IMR-90 (cell line): Measurements from ENCODE around the gene SLC39A2. TPM values are rescaled to one million over a fixed set of nuclear protein-coding genes. Genes with fewer than 3 reads are reported as not detected.

Experiments used
- ATAC-seq: fragments of 200-7000 bp; cut with Tn5 transposase; 2 replicates; pipeline ENCODE4 v1.9.1; 2020; ENCODE audit warnings: low read depth, mild to moderate bottlenecking, moderate library complexity
- BruUV-seq: library from RNA; stranded (reverse); fragments of 400-500 nt; replicated peaks from 2 replicates; lab custom pipeline; 2021; lab: Mats Ljungman, UMichigan
- CTCF ChIA-PET: fragments of 300-600 bp; formaldehyde crosslinking; extraction: SDS; loops from one replicate; lab custom pipeline; 2021; ENCODE audit warnings: antibody characterized with exemption; lab: Yijun Ruan, JAX
- POLR2A ChIA-PET: fragments of 300-600 bp; sonication (Branson Sonifier 250); formaldehyde crosslinking; loops from one replicate; lab custom pipeline; 2022; ENCODE audit warnings: antibody characterized with exemption; ENCODE audit not compliant: unreplicated experiment; lab: Charles Lee
- DNase-seq: peaks from one replicate; pipeline ENCODE4 v3.0.0; 2013
- H2AFZ ChIP-seq: replicated peaks from 2 replicates; pipeline ENCODE3; 2013; ENCODE audit warnings: low read length, mild to moderate bottlenecking; ENCODE audit not compliant: poor library complexity
- H2AK5ac ChIP-seq: 2 replicates; pipeline ENCODE4 v1.6.1; 2013; ENCODE audit warnings: low read depth, low read length, inconsistent platforms
- H2AK9ac ChIP-seq: replicated peaks from 2 replicates; pipeline ENCODE3; 2013; ENCODE audit warnings: mild to moderate bottlenecking, low read depth, low read length, moderate library complexity; ENCODE audit not compliant: poor library complexity
- H2BK120ac ChIP-seq: 2 replicates; pipeline ENCODE4 v1.6.1; 2013; ENCODE audit warnings: low read depth, low read length, inconsistent platforms
- H2BK15ac ChIP-seq: 3 replicates; pipeline ENCODE4 v1.6.1; 2013; ENCODE audit warnings: low read depth, low read length, inconsistent platforms
- H2BK20ac ChIP-seq: 2 replicates; pipeline ENCODE4 v1.6.1; 2013; ENCODE audit warnings: low read depth, mild to moderate bottlenecking, inconsistent platforms, low read length, moderate library complexity
- H2BK5ac ChIP-seq: 2 replicates; pipeline ENCODE4 v1.6.1; 2013; ENCODE audit warnings: mild to moderate bottlenecking, low read depth, low read length, inconsistent platforms; ENCODE audit not compliant: poor library complexity, severe bottlenecking
- H3K14ac ChIP-seq: replicated peaks from 2 replicates; pipeline ENCODE4 v1.6.1; 2013; ENCODE audit warnings: low read depth, low read length, inconsistent platforms
- H3K18ac ChIP-seq: 2 replicates; pipeline ENCODE4 v1.6.1; 2013; ENCODE audit warnings: low read depth, low read length, control low read depth
- H3K23ac ChIP-seq: 2 replicates; pipeline ENCODE4 v1.6.1; 2013; ENCODE audit warnings: low read depth, low read length, inconsistent platforms
- H3K27ac ChIP-seq: 2 replicates; pipeline ENCODE4 v1.5.1; 2013; ENCODE audit warnings: mild to moderate bottlenecking, control low read depth, low read length; ENCODE audit not compliant: insufficient read depth
- H3K27me3 ChIP-seq: 2 replicates; pipeline ENCODE4 v1.6.1; 2013; ENCODE audit warnings: low read length; ENCODE audit not compliant: control insufficient read depth, insufficient read depth
- H3K36me3 ChIP-seq: 2 replicates; pipeline ENCODE4 v1.6.1; 2013; ENCODE audit warnings: low read length, mixed read lengths; ENCODE audit not compliant: control insufficient read depth, insufficient read depth
- H3K4ac ChIP-seq: 2 replicates; pipeline ENCODE4 v1.6.1; 2013; ENCODE audit warnings: low read depth, low read length, inconsistent platforms
- H3K4me1 ChIP-seq: 2 replicates; pipeline ENCODE4 v1.6.1; 2013; ENCODE audit warnings: low read length, mixed read lengths; ENCODE audit not compliant: control insufficient read depth, insufficient read depth
- H3K4me2 ChIP-seq: 2 replicates; pipeline ENCODE4 v1.6.1; 2013; ENCODE audit warnings: low read depth, mild to moderate bottlenecking, control low read depth, low read length, moderate library complexity
- H3K4me3 ChIP-seq: 2 replicates; pipeline ENCODE4 v1.5.1; 2013; ENCODE audit warnings: low read depth, mild to moderate bottlenecking, control low read depth, low read length, moderate library complexity; ENCODE audit not compliant: insufficient read depth
- H3K56ac ChIP-seq: 2 replicates; pipeline ENCODE4 v1.6.1; 2013; ENCODE audit warnings: low read length, inconsistent platforms; ENCODE audit not compliant: insufficient read depth; ENCODE audit errors: extremely low read depth
- H3K79me1 ChIP-seq, 2 experiments: 2 replicates each; pipeline ENCODE4 v1.6.1; 2013; ENCODE audit warnings: low read length in 2 of 2, inconsistent platforms in 1 of 2, low read depth in 1 of 2
- H3K9ac ChIP-seq: 2 replicates; pipeline ENCODE4 v1.6.1; 2013; ENCODE audit warnings: low read depth, low read length, control low read depth
- H3K9me1 ChIP-seq: 2 replicates; pipeline ENCODE4 v1.6.1; 2013; ENCODE audit warnings: low read length, inconsistent platforms; ENCODE audit not compliant: insufficient read depth
- H3K9me3 ChIP-seq: 2 replicates; pipeline ENCODE4 v1.6.1; 2013; ENCODE audit warnings: low read length; ENCODE audit not compliant: control insufficient read depth, insufficient read depth
- H4K20me1 ChIP-seq: 2 replicates; pipeline ENCODE4 v1.6.1; 2013; ENCODE audit warnings: low read length, inconsistent platforms; ENCODE audit not compliant: insufficient read depth
- H4K5ac ChIP-seq: 2 replicates; pipeline ENCODE4 v1.6.1; 2013; ENCODE audit warnings: mild to moderate bottlenecking, low read depth, low read length, control low read depth
- H4K8ac ChIP-seq, 2 experiments: 2 replicates each; pipeline ENCODE4 v1.6.1; 2013; ENCODE audit warnings: low read depth in 2 of 2, low read length in 2 of 2, control low read depth in 1 of 2, inconsistent platforms in 1 of 2
- H4K91ac ChIP-seq: 2 replicates; pipeline ENCODE4 v1.6.1; 2013; ENCODE audit warnings: low read depth, low read length, inconsistent platforms; ENCODE audit not compliant: insufficient read depth
- BHLHE40 ChIP-seq: fragments of 150-350 bp; IDR thresholded peaks from 2 replicates; pipeline ENCODE4 v1.6.1; 2016; ENCODE audit warnings: mild to moderate bottlenecking, low read depth, low read length
- CEBPB ChIP-seq: IDR thresholded peaks from 2 replicates; pipeline ENCODE4 v1.6.1; 2012; ENCODE audit warnings: low read depth, low read length, improper control_type of control experiment
- CHD1 ChIP-seq: IDR thresholded peaks from 2 replicates; pipeline ENCODE4 v1.6.1; 2012; ENCODE audit warnings: low read depth, low read length, improper control_type of control experiment
- CTCF ChIP-seq: conservative IDR thresholded peaks from 2 replicates; pipeline ENCODE4 v1.5.1; 2012; ENCODE audit warnings: mild to moderate bottlenecking, low read depth, low read length, improper control_type of control experiment
- ELK1 ChIP-seq: fragments of 150-350 bp; IDR thresholded peaks from 2 replicates; pipeline ENCODE4 v1.6.1; 2016; ENCODE audit warnings: low read depth, mild to moderate bottlenecking, low read length, moderate library complexity, borderline replicate concordance
- FOS ChIP-seq: fragments of 150-350 bp; IDR thresholded peaks from 2 replicates; pipeline ENCODE4 v1.6.1; 2016; ENCODE audit warnings: low read depth, low read length
- MAFK ChIP-seq: IDR thresholded peaks from 2 replicates; pipeline ENCODE4 v1.6.1; 2012; ENCODE audit warnings: low read depth, low read length, improper control_type of control experiment
- MAZ ChIP-seq: IDR thresholded peaks from 2 replicates; pipeline ENCODE4 v1.6.1; 2012; ENCODE audit warnings: low read depth, mild to moderate bottlenecking, low read length, improper control_type of control experiment, moderate library complexity, borderline replicate concordance
- MXI1 ChIP-seq: IDR thresholded peaks from 2 replicates; pipeline ENCODE4 v1.6.1; 2012; ENCODE audit warnings: low read depth, mild to moderate bottlenecking, low read length, moderate library complexity, borderline replicate concordance
- NFE2L2 ChIP-seq: fragments of 150-350 bp; IDR thresholded peaks from 2 replicates; pipeline ENCODE4 v1.6.1; 2016; ENCODE audit warnings: low read depth, mild to moderate bottlenecking, low read length
- POLR2A ChIP-seq: IDR thresholded peaks from 2 replicates; pipeline ENCODE4 v1.6.1; 2012; ENCODE audit warnings: mild to moderate bottlenecking, low read depth, low read length
- RAD21 ChIP-seq: IDR thresholded peaks from 2 replicates; pipeline ENCODE4 v1.6.1; 2012; ENCODE audit warnings: low read length, improper control_type of control experiment
- RFX5 ChIP-seq: IDR thresholded peaks from 2 replicates; pipeline ENCODE4 v1.8.0; 2012; ENCODE audit warnings: low read depth, mild to moderate bottlenecking, low read length, moderate library complexity
- SMC3 ChIP-seq: fragments of 150-350 bp; IDR thresholded peaks from 2 replicates; pipeline ENCODE4 v1.6.1; 2016; ENCODE audit warnings: low read depth, mild to moderate bottlenecking, antibody characterized with exemption, low read length, moderate library complexity
- USF2 ChIP-seq: fragments of 150-350 bp; IDR thresholded peaks from 2 replicates; pipeline ENCODE4 v1.6.1; 2017; ENCODE audit warnings: mild to moderate bottlenecking, antibody characterized with exemption, low read length, low read depth
- WGBS, 2 experiments: methylation state at CpG; one replicate each; pipeline versions ENCODE4 v1.1.5 to v1.1.7; 2013; ENCODE audit warnings: missing lambda C conversion rate in 2 of 2; ENCODE audit not compliant: insufficient read length in 1 of 2; ENCODE audit errors: extremely low coverage in 2 of 2; 5-methylcytosine and 5-hydroxymethylcytosine counted together
- dilution Hi-C: fragments of 300-500 bp; cut with HindIII; formaldehyde crosslinking; loops from one replicate; pipeline ENCODE4 v1.14.3; 2018; ENCODE audit warnings: low sequenced_read_pairs; ENCODE audit not compliant: unreplicated experiment
- in situ Hi-C: fragments of 300-500 bp; cut with MboI; formaldehyde crosslinking; loops from 3 replicates; pipeline ENCODE4 v1.14.3; 2019; ENCODE audit warnings: low sequenced_read_pairs, inconsistent platforms, mixed read lengths
- intact Hi-C: fragments of 100-400 bp; cut with micrococcal nuclease; formaldehyde crosslinking; loops from 2 replicates; pipeline ENCODE4 v1.10.0; 2022
- polyA plus RNA-seq, 3 experiments: library from polyadenylated mRNA; depleted of rRNA; stranded (reverse); fragments of >200 nt; gene quantifications; 2 replicates each; pipeline ENCODE4 v1.2.3, GENCODE V29; 2012; ENCODE audit warnings: low replicate concordance in 1 of 3
- total RNA-seq: library from RNA; depleted of rRNA; stranded (reverse); fragments of >200 nt; gene quantifications from 2 replicates; pipeline ENCODE4 v1.2.3, GENCODE V29; 2012

SLC39A2 gene
- total and polyA plus RNA-seq, 2 of the 4 experiments (the other 2 are of a cell fraction): not detected

- Histone ChIP-seq H4K91ac (no peak overlapping the region), H3K9ac (no peak overlapping the region), H3K27me3 (peaks cover 32% of the 10 kb centered on the region), H3K36me3 (no peaks in the 10 kb centered on the region), H2BK5ac (no peak overlapping the region), H4K5ac (no peak overlapping the region), H3K4me1 (no peaks in the 10 kb centered on the region), H3K4ac (no peak overlapping the region), H3K79me1 (no peaks in the 10 kb centered on the region), H3K4me2 (no peak overlapping the region), H3K9me1 (no peaks in the 10 kb centered on the region), H2AK5ac (no peak overlapping the region), H4K20me1 (no peaks in the 10 kb centered on the region), H3K14ac (no peak overlapping the region), H2AFZ (no peak overlapping the region), H3K9me3 (no peaks in the 10 kb centered on the region), H2BK120ac (no peak overlapping the region), H3K18ac (no peak overlapping the region), H4K8ac (no peak overlapping the region), H3K23ac (no peak overlapping the region), H3K4me3 (no peak overlapping the region), H3K27ac (no peak overlapping the region), H2BK20ac (no peak overlapping the region), H3K56ac (no peak overlapping the region), H2AK9ac (no peak overlapping the region), H2BK15ac (no peak overlapping the region)
- POLR2A ChIA-PET: no interaction called here
- in situ Hi-C loops (loop anchor here (5.0 kb wide), 1 partner anchor 85 kb away; the partner anchor contains the start of gene TMEM253), intact Hi-C loops (no loop called here), dilution Hi-C loops (no loop called here)
- ATAC-seq (no peak), DNase-seq (no peak)
- BruUV-seq: no TSS peak
- 93% methylated on average over 6 of the region's 28 CpGs; no CpG with 5 or more reads in 1 of the 2 experiments for WGBS, 2 experiments
- CTCF ChIA-PET: interaction anchor here (1.0 to 1.3 kb wide), 2 partner anchors 12 to 22 kb away, joined by 4 read pairs; no protein-coding TSS in a partner anchor
- TF ChIP-seq RFX5 (no peak), BHLHE40 (no peak), POLR2A (no peak), MXI1 (no peak), RAD21 (no peak), CHD1 (no peak), NFE2L2 (no peak), CEBPB (no peak), MAFK (no peak), FOS (no peak), SMC3 (no peak), CTCF (no peak), ELK1 (no peak), MAZ (no peak), USF2 (no peak)
Measured at GRCh38 chr14:21017528-21018245, 18.6 kb downstream of the SLC39A2 start.
